Right lung (tissue), 5 donors: ENCODE measurements around the gene PDXDC1. TPM values are rescaled to one million over a fixed set of nuclear protein-coding genes. Genes with fewer than 3 reads are reported as not detected.
"Not testable (repeated sequence)": the region's sequence is repeated elsewhere in the genome, so short reads cannot be mapped to it uniquely, and the experiment has no call there.

ENCODE experiments used
- DNase-seq, 2 donors: peaks; one replicate each; pipeline ENCODE4 v3.0.0-alpha.2; 2013
- polyA plus RNA-seq, 5 donors: library from polyadenylated mRNA; unstranded; fragments of 120-200 nt; gene quantifications; one replicate each; pipeline versions ENCODE4 v1.2.1 to v1.2.3, GENCODE V29; 2013; ENCODE audit warnings: inconsistent platforms in 1 of 5, low replicate concordance in 1 of 5; ENCODE audit not compliant: insufficient read length in 5 of 5, insufficient read depth in 1 of 5

The PDXDC1 gene
- polyA plus RNA-seq, 5 donors = 53.0 to 106 (median 85.8) TPM

GRCh38 chr16:15012941-15013340 lies 38.1 kb downstream of the PDXDC1 start:
- DNase-seq = not testable (repeated sequence)

- DNase-seq = not testable (repeated sequence)
Observed at GRCh38 chr16:15015671-15016070, 40.8 kb downstream of the PDXDC1 start.

- not testable (repeated sequence) for DNase-seq
Observed at GRCh38 chr16:15016354-15016753, 41.5 kb downstream of the PDXDC1 start.

- peak in 1 of 2 donors; percentile 47 for DNase-seq
Observed at GRCh38 chr16:15016951-15017580, 42.2 kb downstream of the PDXDC1 start.

- DNase-seq = not testable (repeated sequence)
Observed at GRCh38 chr16:15021429-15021828, 46.6 kb downstream of the PDXDC1 start.

- not testable (repeated sequence) for DNase-seq
Observed at GRCh38 chr16:15022194-15022593, 47.4 kb downstream of the PDXDC1 start.

GRCh38 chr16:15023381-15024077 lies 48.7 kb downstream of the PDXDC1 start:
- not testable (repeated sequence) for DNase-seq

GRCh38 chr16:15024858-15025199 lies 50.0 kb downstream of the PDXDC1 start:
- not testable (repeated sequence) for DNase-seq

GRCh38 chr16:15025234-15025951 lies 50.6 kb downstream of the PDXDC1 start:
- DNase-seq = not testable (repeated sequence)

- DNase-seq = not testable (repeated sequence)
Observed at GRCh38 chr16:15027051-15027450, 52.2 kb downstream of the PDXDC1 start.

GRCh38 chr16:15027503-15028344 lies 52.9 kb downstream of the PDXDC1 start:
- DNase-seq = not testable (repeated sequence)

GRCh38 chr16:15028345-15028715 lies 53.5 kb downstream of the PDXDC1 start:
- not testable (repeated sequence) for DNase-seq

- DNase-seq = not testable (repeated sequence)
Observed at GRCh38 chr16:15028801-15029698, 54.2 kb downstream of the PDXDC1 start.

- DNase-seq = not testable (repeated sequence)
Observed at GRCh38 chr16:15029749-15030148, 54.9 kb downstream of the PDXDC1 start.

GRCh38 chr16:15031179-15031578 lies 56.4 kb downstream of the PDXDC1 start:
- DNase-seq = no peak

- DNase-seq = no peak
Observed at GRCh38 chr16:15031586-15031985, 56.8 kb downstream of the PDXDC1 start.

- no peak for DNase-seq
Observed at GRCh38 chr16:15032547-15033308, 57.9 kb downstream of the PDXDC1 start.

GRCh38 chr16:15033309-15033707 lies 58.5 kb downstream of the PDXDC1 start:
- no peak for DNase-seq

GRCh38 chr16:15034266-15035162 lies 59.7 kb downstream of the PDXDC1 start:
- no peak for DNase-seq
